ENCODE data around the gene AVP.

Gene AVP

GRCh38 chr20:3084283-3084985 is at the start of gene AVP:
TSS of gene AVP (minus strand) at chr20:3084724. CDS start at chr20:3084674, 50 bp downstream.
- no peak for TF ChIP-seq CTCF (IDR thresholded peaks at IDR 0.05; ENCODE audit: borderline replicate concordance, control extremely low read depth, extremely low read depth, insufficient read depth, missing control alignments)
- no peak for DNase-seq (ENCODE audit: low spot score)
- in situ Hi-C loops (cut with MboI; ENCODE audit: low sequenced_read_pairs, unreplicated experiment), result no loop called here

- in situ Hi-C loops (cut with MboI; ENCODE audit: low sequenced_read_pairs, unreplicated experiment), result no loop called here
- no peak for TF ChIP-seq CTCF (IDR thresholded peaks at IDR 0.05; ENCODE audit: borderline replicate concordance, control extremely low read depth, extremely low read depth, insufficient read depth, missing control alignments)
- no peak for DNase-seq (ENCODE audit: low spot score)
Observed at GRCh38 chr20:3134151-3134550, 49.6 kb upstream of the AVP start.

GRCh38 chr20:3133155-3133554 is 48.6 kb upstream of the AVP start:
- no peak for DNase-seq (ENCODE audit: low spot score)
- no peak for TF ChIP-seq CTCF (IDR thresholded peaks at IDR 0.05; ENCODE audit: borderline replicate concordance, control extremely low read depth, extremely low read depth, insufficient read depth, missing control alignments)
- in situ Hi-C loops (cut with MboI; ENCODE audit: low sequenced_read_pairs, unreplicated experiment), result no loop called here

GRCh38 chr20:3130051-3130600 is 45.6 kb upstream of the AVP start:
- TF ChIP-seq CTCF (IDR thresholded peaks at IDR 0.05; ENCODE audit: borderline replicate concordance, control extremely low read depth, extremely low read depth, insufficient read depth, missing control alignments), result no peak
- no peak for DNase-seq (ENCODE audit: low spot score)
- in situ Hi-C loops (cut with MboI; ENCODE audit: low sequenced_read_pairs, unreplicated experiment), result no loop called here

- in situ Hi-C loops (cut with MboI; ENCODE audit: low sequenced_read_pairs, unreplicated experiment), result no loop called here
- TF ChIP-seq CTCF (IDR thresholded peaks at IDR 0.05; ENCODE audit: borderline replicate concordance, control extremely low read depth, extremely low read depth, insufficient read depth, missing control alignments), result no peak
- DNase-seq (ENCODE audit: low spot score), result no peak
Observed at GRCh38 chr20:3129094-3129493, 44.6 kb upstream of the AVP start.

- in situ Hi-C loops (cut with MboI; ENCODE audit: low sequenced_read_pairs, unreplicated experiment), result no loop called here
- no peak for DNase-seq (ENCODE audit: low spot score)
- TF ChIP-seq CTCF (IDR thresholded peaks at IDR 0.05; ENCODE audit: borderline replicate concordance, control extremely low read depth, extremely low read depth, insufficient read depth, missing control alignments), result no peak
Observed at GRCh38 chr20:3128275-3128984, 43.9 kb upstream of the AVP start.
